ENCODE data around the gene CDH5. TPM values are rescaled to one million over a fixed set of nuclear protein-coding genes. Genes with fewer than 3 reads are reported as not detected.

CDH5 gene
- polyA plus RNA-seq, 3 donors from 2014 or later = not detected

GRCh38 chr16:66335704-66336329 is 30.7 kb upstream of the CDH5 start:
- Mint-ChIP-seq H3K4me1 (no peaks in the 10 kb centered on the region), H3K9me3 (no peaks in the 10 kb centered on the region), H3K27ac (no peak overlapping the region), H3K4me3 (no peak overlapping the region), H3K36me3 (no peaks in the 10 kb centered on the region), H3K27me3 (ENCODE audit: low read depth in 3 of 3) (peaks cover 4 to 10% (median 5%) of the 10 kb centered on the region in 3 donors)
- DNase-seq = no peak

GRCh38 chr16:66337463-66338188 is 28.9 kb upstream of the CDH5 start:
- Mint-ChIP-seq H3K36me3 (no peaks in the 10 kb centered on the region), H3K27me3 (ENCODE audit: low read depth in 3 of 3) (peaks cover 5 to 12% (median 6%) of the 10 kb centered on the region in 3 donors), H3K27ac (no peak overlapping the region), H3K4me1 (no peaks in the 10 kb centered on the region), H3K9me3 (no peaks in the 10 kb centered on the region), H3K4me3 (no peak overlapping the region)
- no peak for DNase-seq

- no peak for DNase-seq
- H3K9me3 Mint-ChIP-seq = no peaks in the 10 kb centered on the region
Observed at GRCh38 chr16:66342294-66342900, 24.1 kb upstream of the CDH5 start.

GRCh38 chr16:66344533-66345145 is 21.9 kb upstream of the CDH5 start:
- H3K9me3 Mint-ChIP-seq = no peaks in the 10 kb centered on the region
- no peak overlapping the region for H3K27ac Mint-ChIP-seq
- peak in 2 of 3 donors; percentile 12 to 20 for DNase-seq
- H3K27me3 Mint-ChIP-seq (ENCODE audit: low read depth in 3 of 3) = peaks cover 3 to 15% (median 12%) of the 10 kb centered on the region in 3 donors
- H3K4me3 Mint-ChIP-seq = no peak overlapping the region
- H3K4me1 Mint-ChIP-seq = no peaks in the 10 kb centered on the region
- no peaks in the 10 kb centered on the region for H3K36me3 Mint-ChIP-seq

More at GRCh38 chr16:66342294-66342900, 24.1 kb upstream of the CDH5 start:
- H3K4me1 Mint-ChIP-seq = no peaks in the 10 kb centered on the region
- no peak overlapping the region for H3K27ac Mint-ChIP-seq
- H3K27me3 Mint-ChIP-seq (ENCODE audit: low read depth in 3 of 3) = peaks cover 6 to 13% (median 6%) of the 10 kb centered on the region in 3 donors
- no peaks in the 10 kb centered on the region for H3K36me3 Mint-ChIP-seq
- no peak overlapping the region for H3K4me3 Mint-ChIP-seq

- DNase-seq = no peak
- Mint-ChIP-seq H3K27me3 (ENCODE audit: low read depth in 3 of 3) (peaks cover under 1 to 11% (median 10%) of the 10 kb centered on the region in 3 donors), H3K4me3 (no peak overlapping the region)
Observed at GRCh38 chr16:66346221-66346620, 20.3 kb upstream of the CDH5 start.

GRCh38 chr16:66352304-66352703 is 14.2 kb upstream of the CDH5 start:
- H3K4me1 Mint-ChIP-seq = no peaks in the 10 kb centered on the region
- no peaks in the 10 kb centered on the region for H3K36me3 Mint-ChIP-seq
- no peak overlapping the region for H3K27ac Mint-ChIP-seq
- H3K9me3 Mint-ChIP-seq = no peaks in the 10 kb centered on the region
- no peak overlapping the region for H3K4me3 Mint-ChIP-seq
- peaks cover 3 to 10% (median 3%) of the 10 kb centered on the region in 3 donors for H3K27me3 Mint-ChIP-seq (ENCODE audit: low read depth in 3 of 3)
- no peak for DNase-seq

More at GRCh38 chr16:66346221-66346620, 20.3 kb upstream of the CDH5 start:
- Mint-ChIP-seq H3K27ac (no peak overlapping the region), H3K36me3 (no peaks in the 10 kb centered on the region), H3K9me3 (no peaks in the 10 kb centered on the region), H3K4me1 (no peaks in the 10 kb centered on the region)

- Mint-ChIP-seq H3K27ac (no peak overlapping the region), H3K27me3 (ENCODE audit: low read depth in 3 of 3) (peaks cover 3 to 11% (median 6%) of the 10 kb centered on the region in 3 donors), H3K36me3 (no peaks in the 10 kb centered on the region), H3K4me3 (no peak overlapping the region), H3K9me3 (no peaks in the 10 kb centered on the region), H3K4me1 (no peaks in the 10 kb centered on the region)
- no peak for DNase-seq
Observed at GRCh38 chr16:66353055-66353454, 13.4 kb upstream of the CDH5 start.

GRCh38 chr16:66354034-66354909 is 12.2 kb upstream of the CDH5 start:
- H3K27ac Mint-ChIP-seq = no peak overlapping the region
- H3K9me3 Mint-ChIP-seq = no peaks in the 10 kb centered on the region
- H3K4me3 Mint-ChIP-seq = no peak overlapping the region
- no peaks in the 10 kb centered on the region for H3K4me1 Mint-ChIP-seq
- H3K27me3 Mint-ChIP-seq (ENCODE audit: low read depth in 3 of 3) = peaks cover 8 to 11% (median 9%) of the 10 kb centered on the region in 3 donors
- H3K36me3 Mint-ChIP-seq = no peaks in the 10 kb centered on the region
- no peak for DNase-seq

GRCh38 chr16:66355526-66355925 is 11.0 kb upstream of the CDH5 start:
- Mint-ChIP-seq H3K27ac (no peak overlapping the region), H3K4me3 (no peak overlapping the region), H3K36me3 (no peaks in the 10 kb centered on the region), H3K4me1 (peaks cover 5% of the 10 kb centered on the region in 2 donors), H3K27me3 (ENCODE audit: low read depth in 3 of 3) (peaks cover 7 to 14% (median 8%) of the 10 kb centered on the region in 3 donors), H3K9me3 (no peaks in the 10 kb centered on the region)
- DNase-seq = no peak

- H3K27me3 Mint-ChIP-seq (ENCODE audit: low read depth in 3 of 3) = peaks cover 9 to 19% (median 12%) of the 10 kb centered on the region in 3 donors
- DNase-seq = peak in 2 of 3 donors; percentile 14
- H3K4me3 Mint-ChIP-seq = no peak overlapping the region
- H3K4me1 Mint-ChIP-seq = peaks cover 14% of the 10 kb centered on the region in 2 donors
- no peak overlapping the region for H3K27ac Mint-ChIP-seq
- H3K36me3 Mint-ChIP-seq = no peaks in the 10 kb centered on the region
- no peaks in the 10 kb centered on the region for H3K9me3 Mint-ChIP-seq
Observed at GRCh38 chr16:66357523-66357928, 9.0 kb upstream of the CDH5 start.

GRCh38 chr16:66358231-66358630 is 8.3 kb upstream of the CDH5 start:
- no peak overlapping the region for H3K4me3 Mint-ChIP-seq
- no peak overlapping the region for H3K27ac Mint-ChIP-seq
- no peaks in the 10 kb centered on the region for H3K9me3 Mint-ChIP-seq
- H3K4me1 Mint-ChIP-seq = peaks cover 14% of the 10 kb centered on the region in 2 donors
- peaks cover 0 to 4% (median 0%) of the 10 kb centered on the region in 3 donors for H3K36me3 Mint-ChIP-seq
- no peak for DNase-seq
- peaks cover 11 to 25% (median 13%) of the 10 kb centered on the region in 3 donors for H3K27me3 Mint-ChIP-seq (ENCODE audit: low read depth in 3 of 3)

- Mint-ChIP-seq H3K4me1 (peaks cover 14% of the 10 kb centered on the region in 2 donors), H3K27ac (no peak overlapping the region), H3K27me3 (ENCODE audit: low read depth in 3 of 3) (peaks cover 10 to 25% (median 13%) of the 10 kb centered on the region in 3 donors), H3K4me3 (no peak overlapping the region), H3K36me3 (peaks cover 0 to 4% (median 0%) of the 10 kb centered on the region in 3 donors), H3K9me3 (no peaks in the 10 kb centered on the region)
- DNase-seq = no peak
Observed at GRCh38 chr16:66359012-66359411, 7.5 kb upstream of the CDH5 start.
